ENCODE data around the gene EEF1E1.
"Not testable (repeated sequence)": the region's sequence is repeated elsewhere in the genome, so short reads cannot be mapped to it uniquely, and the experiment has no call there.

Gene EEF1E1

GRCh38 chr6:8047541-8048292 is 54.6 kb downstream of the EEF1E1 start:
- H3K4me3 ChIP-seq (ENCODE audit: low read length) = no peak overlapping the region
- no peak for TF ChIP-seq CTCF (conservative IDR thresholded peaks at IDR 0.05; ENCODE audit: low read depth, low read length)
- no peak for DNase-seq (ENCODE audit: low read depth)

GRCh38 chr6:8045769-8046168 is 56.6 kb downstream of the EEF1E1 start:
- not testable (repeated sequence) for DNase-seq (ENCODE audit: low read depth); H3K4me3 ChIP-seq (ENCODE audit: low read length)

- no peak overlapping the region for H3K4me3 ChIP-seq (ENCODE audit: low read length)
- no peak for TF ChIP-seq CTCF (conservative IDR thresholded peaks at IDR 0.05; ENCODE audit: low read depth, low read length)
- DNase-seq (ENCODE audit: low read depth) = no peak
These were observed 59.1 kb downstream of the EEF1E1 start for GRCh38 chr6:8043221-8043620.

GRCh38 chr6:8041913-8042583 is 60.3 kb downstream of the EEF1E1 start:
- TF ChIP-seq CTCF (conservative IDR thresholded peaks at IDR 0.05; ENCODE audit: low read depth, low read length) = no peak
- no peak for DNase-seq (ENCODE audit: low read depth)
- no peak overlapping the region for H3K4me3 ChIP-seq (ENCODE audit: low read length)

GRCh38 chr6:8034107-8034506 is 68.2 kb downstream of the EEF1E1 start:
- not testable (repeated sequence) for DNase-seq (ENCODE audit: low read depth); H3K4me3 ChIP-seq (ENCODE audit: low read length)

- H3K4me3 ChIP-seq (ENCODE audit: low read length) = no peak overlapping the region
- TF ChIP-seq CTCF (conservative IDR thresholded peaks at IDR 0.05; ENCODE audit: low read depth, low read length) = no peak
- DNase-seq (ENCODE audit: low read depth) = no peak
These were observed 71.4 kb downstream of the EEF1E1 start for GRCh38 chr6:8030920-8031319.
